Measurements from ENCODE around the gene ANKRD53. TPM values are rescaled to one million over a fixed set of nuclear protein-coding genes. Genes with fewer than 3 reads are reported as not detected.

ANKRD53 gene, protein sequence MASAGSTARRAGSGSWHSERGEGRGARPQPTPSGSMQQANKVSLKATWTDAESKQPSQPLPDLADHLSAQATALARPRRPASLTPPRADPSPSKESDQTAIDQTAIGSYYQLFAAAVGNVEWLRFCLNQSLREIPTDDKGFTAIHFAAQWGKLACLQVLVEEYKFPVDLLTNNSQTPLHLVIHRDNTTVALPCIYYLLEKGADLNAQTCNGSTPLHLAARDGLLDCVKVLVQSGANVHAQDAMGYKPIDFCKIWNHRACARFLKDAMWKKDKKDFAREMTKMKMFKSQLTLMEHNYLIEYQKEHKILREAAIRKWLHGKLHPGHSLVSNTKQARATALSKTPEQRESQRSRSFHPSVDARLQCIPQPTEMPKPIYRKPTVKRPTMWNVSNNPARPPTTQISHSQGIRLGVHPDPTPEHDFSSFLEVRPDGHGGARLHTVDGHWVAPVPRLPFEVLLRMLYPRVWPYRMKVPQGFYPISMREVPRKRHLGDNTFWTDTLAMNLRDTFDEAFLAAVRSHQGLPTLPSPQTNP
- 0.96 TPM for polyA plus RNA-seq (2013, experiment 1 of 2; ENCODE audit: insufficient read length)
- polyA plus RNA-seq (2013, experiment 2 of 2; ENCODE audit: insufficient read length): 0.58 TPM

DNA sequence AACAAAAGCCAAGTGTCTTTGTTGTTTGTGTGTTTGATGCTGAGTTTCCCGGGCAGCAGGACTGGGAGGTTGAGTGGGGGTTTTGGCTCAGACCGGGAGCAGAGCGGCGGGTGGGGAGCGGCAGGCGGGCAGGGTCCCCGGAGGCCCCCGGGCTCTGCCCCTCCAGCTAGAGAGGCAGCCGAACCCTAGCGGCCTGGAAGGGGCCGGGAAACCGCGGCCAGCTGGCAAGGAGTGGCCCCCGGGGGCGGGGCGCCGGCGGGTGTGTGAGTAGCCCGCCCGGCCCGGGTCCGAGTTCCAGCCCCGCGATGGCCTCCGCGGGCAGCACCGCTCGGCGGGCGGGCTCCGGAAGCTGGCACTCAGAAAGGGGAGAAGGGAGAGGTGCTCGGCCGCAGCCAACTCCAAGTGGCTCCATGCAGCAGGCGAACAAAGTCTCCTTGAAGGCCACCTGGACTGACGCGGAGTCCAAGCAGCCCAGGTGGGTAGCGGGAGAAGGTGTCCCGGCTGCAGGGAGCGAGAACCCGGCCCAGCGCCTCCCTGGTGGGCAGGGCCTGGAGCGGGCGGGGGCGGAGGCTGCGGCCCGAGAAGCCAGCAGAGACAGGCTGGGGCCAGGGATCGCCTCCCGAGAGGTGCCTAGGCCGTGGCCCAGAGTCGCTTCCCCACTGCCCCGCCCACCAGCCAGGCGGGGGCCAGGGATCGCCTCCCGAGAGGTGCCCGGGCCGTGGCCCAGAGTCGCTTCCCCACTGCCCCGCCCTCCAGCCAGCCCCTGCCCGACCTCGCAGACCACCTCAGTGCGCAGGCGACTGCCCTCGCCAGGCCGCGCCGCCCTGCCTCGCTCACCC, at the start of gene ANKRD53:
Gene ANKRD53 (plus strand): TSS at position 290 of the 839 bp plus-strand sequence. CDS start 16 bp downstream, at position 306.
- no peak for DNase-seq

DNA sequence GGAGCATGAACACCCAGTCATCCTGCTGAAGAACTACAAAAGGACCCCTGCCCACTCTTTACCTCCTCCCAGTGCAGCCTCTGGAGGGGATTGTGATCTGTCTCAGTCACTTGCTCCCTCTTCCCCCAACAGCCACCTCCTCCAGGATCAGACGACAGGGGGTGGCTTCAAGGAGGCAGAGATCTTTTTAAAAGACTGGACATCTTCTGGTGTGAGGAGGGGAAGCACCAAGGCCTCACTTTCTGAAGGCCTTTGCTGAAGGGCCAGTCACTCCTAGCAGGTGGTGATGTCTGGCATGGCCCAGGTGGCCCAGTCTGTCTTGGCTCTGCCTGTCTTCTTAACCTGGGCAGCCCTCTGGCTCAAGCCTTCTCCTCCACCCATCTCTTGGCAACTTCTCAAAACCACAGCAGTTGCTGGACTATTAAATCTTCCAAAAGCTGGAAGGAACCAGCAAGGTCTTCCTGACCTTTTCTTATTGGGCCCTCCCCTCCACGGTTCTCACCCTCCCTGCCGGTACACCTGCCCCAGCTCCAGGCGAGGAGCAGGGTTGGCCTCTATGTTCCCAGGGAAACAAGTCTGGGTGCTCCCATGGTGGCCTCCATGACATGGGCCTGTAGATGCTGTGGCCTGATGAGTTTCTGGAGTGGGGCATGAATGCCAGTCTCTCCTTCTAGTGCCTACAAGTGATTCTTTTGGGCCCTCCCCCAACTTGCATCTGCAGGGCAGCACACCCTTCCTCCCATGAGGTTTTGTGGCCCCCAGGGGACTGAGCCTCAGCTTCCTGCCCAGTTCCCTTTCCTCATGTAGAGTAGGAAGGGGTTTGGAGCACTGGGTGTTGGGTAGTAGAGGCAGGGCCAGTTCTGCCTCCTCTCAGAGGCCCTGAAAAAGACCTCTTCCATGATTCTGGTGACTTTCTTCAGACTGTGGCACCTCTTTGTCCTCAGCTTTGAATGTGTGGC, 47.8 kb upstream of the ANKRD53 start:
- DNase-seq: no peak

DNA sequence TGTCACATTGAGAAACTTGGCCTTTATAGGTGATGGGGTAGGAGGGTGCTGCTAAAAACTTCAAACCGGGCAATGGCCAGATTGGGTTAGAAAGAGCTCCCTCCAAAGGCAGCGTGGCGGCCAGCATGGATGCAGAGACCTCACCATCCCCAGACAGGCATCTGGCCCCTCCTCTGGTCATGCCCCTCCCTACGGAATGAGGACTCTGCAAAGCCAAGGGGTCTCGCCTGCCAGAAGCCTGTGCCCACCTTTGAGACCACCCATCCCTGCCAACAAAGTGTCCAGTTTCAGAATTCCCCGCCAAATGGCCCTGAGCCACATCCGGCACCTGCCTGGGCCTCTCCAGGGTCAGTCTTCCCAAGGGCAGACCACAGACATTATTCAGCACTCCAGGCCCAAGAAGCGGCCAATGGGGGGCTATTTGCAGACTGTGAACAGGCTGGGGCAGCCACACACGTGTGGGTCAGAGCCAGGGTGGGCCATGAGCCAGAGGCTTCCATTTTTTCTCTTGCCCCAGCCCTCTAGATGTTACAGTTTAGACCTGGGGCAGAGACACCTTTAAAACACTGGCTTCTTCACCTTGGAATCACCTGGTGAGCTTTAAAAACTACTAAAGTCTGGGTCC, 46.9 kb upstream of the ANKRD53 start:
- DNase-seq: no peak

DNA sequence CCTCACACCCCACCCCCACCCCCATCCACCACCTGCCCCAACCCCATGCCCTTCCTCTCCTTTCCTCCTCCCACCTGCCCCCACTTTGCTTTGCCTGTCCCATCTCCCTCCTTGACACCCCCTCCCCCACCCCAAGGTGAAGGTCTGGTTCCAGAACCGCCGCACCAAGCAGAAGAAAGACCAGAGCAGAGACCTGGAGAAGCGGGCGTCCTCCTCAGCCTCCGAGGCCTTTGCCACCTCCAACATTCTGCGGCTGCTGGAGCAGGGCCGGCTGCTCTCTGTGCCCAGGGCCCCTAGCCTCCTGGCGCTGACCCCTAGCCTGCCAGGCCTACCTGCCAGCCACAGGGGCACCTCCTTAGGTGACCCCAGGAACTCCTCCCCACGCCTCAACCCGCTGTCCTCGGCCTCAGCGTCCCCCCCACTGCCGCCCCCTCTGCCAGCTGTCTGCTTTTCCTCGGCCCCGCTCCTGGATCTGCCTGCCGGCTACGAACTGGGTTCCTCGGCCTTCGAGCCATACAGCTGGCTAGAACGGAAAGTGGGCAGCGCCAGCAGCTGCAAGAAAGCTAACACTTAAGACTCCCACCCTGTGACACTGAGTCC, 45.7 kb upstream of the ANKRD53 start:
- DNase-seq: no peak

DNA sequence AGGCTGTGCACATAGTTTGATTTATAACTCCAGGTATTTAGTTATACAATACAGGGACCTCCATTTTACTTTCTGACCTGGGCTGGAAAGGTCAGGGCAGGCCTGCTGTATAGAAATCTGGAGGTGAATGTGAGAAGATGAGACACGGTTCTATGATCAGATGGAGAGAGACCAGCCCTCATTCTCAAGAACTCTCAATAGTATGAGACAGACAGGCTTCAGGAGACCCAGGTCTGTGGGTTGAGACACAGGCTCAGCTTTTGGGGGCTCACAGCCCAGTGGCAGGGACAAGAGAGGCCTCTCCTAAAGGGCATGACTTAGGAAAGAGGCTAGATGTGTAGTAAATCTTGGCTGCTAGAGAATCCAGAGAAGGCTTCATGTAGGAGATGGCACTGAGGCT, 43.4 kb upstream of the ANKRD53 start:
- DNase-seq: no peak

DNA sequence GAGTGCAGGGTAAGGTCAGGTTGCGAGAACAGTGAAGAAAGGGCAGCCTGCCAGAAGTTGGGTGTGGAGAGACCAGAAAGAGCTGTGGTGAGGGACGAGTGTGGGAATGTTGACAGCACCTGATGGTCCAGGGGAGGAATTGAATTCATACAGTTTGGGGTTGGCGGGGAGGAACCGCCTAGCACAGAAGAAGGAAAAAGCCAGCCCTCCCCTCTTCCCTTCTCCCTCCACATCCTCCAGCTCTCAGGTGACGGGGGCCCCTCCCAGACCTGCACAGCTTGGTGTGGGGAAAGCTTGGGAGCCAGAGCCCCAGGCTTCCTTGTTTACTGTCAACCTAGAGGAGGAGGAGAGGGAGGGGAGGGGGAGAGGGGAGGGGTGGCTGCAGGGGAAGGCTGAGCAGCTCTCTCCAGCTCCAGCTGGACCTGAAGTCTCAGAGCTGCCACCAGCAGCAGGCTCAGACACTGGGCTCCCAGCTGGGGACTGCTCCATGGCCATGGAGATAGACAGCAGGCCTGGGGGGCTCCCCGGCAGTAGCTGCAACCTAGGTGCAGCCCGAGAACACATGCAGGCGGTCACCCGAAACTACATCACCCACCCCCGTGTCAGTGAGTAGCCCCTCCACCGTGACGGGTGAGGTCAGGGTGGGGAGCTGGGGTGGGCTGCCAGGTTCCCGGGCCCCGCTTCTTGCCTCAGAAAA, 42.8 kb upstream of the ANKRD53 start, which contains the start of gene ATP6V1B1:
Gene ATP6V1B1 (plus strand): TSS at position 433 of the 697 bp plus-strand sequence. CDS start 55 bp downstream, at position 488.
- DNase-seq: no peak

DNA sequence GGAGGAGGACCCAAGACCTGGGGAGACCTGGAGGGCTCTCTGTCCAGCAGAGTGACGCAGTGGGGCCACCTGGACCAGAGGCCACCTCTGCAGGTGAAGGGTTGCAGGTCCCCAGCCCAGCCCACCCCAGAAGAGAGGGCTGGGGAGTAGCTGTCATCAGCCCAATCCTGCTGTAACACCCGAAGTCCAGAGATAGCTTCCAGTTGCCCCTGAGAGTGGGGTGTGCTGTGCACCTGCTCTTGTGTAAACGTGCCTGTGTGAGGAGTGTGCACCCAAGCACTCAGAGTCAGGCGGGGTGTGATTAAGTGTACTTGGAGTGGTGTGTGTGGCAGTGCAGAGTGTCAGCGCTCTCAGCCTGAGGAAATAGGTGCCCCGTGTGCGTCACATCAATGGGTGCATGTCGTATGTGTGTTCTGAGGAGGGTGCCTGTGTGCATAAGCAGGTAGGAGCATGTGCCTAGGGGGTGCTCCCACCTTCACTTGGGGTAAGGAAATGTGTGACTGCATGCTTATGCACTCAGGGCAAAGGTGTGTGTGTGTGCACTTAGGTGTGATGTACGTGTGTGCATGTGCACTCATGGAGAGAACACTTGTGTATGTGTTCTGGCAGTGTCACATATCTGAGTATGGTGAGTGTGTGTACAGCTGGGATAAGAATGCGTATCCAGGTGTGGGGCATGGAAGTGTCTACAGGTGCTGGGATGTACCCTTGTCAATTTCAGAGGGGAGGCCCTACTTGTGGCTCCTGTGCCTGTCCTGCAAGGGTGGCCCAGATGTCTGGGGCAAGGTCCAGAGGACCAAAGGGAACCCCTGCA, 42.1 kb upstream of the ANKRD53 start:
- DNase-seq: no peak

DNA sequence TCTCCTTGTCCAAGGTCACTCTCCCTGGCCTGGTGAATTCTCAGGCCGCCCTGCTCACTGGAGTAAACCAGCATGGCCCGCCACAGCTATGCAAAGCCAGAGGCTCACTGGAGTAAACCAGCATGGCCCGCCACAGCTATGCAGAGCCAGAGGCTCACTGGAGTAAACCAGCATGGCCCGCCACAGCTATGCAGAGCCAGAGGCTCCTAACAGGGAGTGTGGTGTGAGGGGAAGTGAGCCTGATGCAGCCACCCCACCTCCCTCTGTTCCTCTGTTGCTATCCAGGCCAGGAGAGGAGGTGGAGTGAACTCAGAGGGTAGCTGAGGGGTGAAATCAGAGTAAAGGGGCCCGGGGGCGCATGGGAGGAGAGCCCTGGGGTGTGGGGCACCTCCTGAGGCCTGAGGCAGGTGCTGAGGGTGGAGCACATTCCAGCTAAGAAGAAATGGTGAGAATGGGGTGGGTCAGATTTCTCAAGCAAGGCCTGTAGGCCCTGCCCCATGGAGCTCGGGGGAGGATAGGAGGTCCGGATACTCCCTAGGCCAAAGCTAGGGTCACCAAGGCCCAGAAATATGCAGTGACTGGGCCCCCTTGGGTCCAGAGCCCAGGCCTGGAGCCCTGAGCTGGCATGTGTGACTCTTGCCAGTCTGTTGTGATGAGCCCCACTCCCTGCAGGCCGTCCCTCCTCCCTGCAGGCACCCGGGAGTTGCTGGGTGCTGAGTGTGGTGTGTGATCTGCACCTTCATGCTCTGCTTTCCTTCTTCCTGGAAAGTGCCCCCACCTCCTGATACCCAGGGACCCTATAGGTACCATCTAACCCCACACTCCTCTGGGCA, 41.2 kb upstream of the ANKRD53 start:
- no peak for DNase-seq

DNA sequence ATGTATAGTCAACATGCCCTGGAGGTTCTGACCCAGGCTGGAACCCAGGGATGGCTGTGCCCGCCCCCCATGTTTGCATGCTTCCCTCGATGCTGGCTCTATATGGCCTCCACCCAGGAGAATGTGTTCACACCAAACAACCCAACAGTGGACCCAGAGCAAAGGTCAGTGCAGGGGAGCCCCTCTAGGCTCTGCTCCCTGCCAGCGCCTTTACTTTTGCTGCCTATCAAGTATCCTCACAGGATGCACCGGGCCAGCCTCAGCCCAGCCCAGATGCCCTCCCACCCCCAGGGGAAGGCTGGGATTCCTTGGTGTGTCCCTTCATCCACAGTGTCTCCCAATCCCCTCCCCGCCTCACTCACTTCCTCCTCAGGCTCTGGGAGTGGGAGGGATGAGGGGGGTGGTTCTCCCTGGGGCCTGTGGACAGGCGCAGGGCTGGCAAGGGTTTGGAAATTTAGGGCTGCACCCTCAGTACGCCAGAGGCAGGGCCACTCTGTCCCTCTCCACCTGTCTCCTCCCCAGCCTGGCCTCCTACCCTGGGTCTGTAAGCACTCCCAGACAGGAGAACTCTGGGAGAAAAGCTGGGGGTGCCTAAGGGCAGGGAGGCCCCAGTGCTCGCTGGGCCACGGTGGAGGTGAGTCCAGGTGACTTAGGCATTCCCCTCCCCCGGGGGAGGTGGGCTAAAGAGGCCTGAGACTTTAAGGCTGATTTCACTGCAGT, 40.4 kb upstream of the ANKRD53 start:
- DNase-seq: no peak

DNA sequence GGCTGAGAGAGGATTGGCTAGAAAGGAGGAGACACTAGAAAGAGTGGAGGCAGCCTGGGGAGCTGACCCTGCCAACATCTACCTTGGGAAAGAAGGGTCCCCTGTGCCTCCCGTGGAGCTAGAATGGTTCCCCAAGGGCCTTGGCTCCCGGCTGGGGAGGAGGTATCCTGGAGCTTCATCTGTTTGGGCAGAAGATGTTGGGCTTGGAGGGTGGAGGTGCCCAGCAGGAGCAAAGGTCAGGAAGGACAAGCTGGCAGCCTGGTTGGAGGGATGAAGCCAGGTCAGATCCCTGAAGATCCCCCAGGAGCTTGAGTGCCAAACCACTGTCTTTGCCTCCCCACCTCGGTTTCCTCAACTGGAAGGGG, 39.9 kb upstream of the ANKRD53 start:
- no peak for DNase-seq

DNA sequence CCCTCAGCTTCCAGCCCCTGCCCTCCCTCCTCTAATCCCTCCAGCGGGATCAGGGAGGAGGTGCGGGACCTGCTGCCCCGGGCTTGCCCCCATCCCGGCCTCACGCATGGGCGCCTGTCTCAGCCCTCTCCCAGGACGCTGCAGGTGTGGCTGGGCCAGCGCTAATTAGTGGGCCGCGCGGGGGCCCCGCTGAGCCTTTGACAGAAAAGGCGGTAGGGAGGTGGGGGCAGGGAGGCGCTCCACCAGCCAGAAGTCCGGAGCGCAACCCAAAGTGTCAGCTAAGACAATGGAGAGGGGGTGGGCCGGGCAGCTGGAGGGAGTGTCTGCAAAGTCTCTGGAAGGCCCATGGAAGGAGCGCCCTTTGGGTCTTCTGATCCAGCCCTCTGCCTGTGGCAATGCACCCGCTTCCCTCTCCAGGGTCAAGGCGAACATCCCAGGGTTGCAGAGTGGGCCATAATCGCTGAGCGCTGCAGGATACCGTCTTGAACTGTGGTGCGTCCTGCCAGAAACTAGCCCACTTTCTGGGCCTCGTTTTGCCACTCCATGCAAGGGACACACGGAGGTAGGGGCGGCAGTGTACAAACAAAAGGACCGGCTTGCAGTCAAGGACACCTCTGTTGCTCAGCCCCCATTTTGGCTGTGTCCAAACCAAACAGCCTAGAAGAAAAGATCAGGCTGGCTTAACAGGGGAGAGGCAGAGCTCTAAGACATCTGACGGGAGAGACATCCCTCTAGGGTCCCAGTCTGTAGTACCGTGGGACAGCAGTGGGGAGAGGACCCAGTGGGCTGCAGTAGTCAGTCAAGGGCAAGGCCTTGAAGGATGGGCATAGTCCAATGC, 39.2 kb upstream of the ANKRD53 start:
- DNase-seq: no peak

DNA sequence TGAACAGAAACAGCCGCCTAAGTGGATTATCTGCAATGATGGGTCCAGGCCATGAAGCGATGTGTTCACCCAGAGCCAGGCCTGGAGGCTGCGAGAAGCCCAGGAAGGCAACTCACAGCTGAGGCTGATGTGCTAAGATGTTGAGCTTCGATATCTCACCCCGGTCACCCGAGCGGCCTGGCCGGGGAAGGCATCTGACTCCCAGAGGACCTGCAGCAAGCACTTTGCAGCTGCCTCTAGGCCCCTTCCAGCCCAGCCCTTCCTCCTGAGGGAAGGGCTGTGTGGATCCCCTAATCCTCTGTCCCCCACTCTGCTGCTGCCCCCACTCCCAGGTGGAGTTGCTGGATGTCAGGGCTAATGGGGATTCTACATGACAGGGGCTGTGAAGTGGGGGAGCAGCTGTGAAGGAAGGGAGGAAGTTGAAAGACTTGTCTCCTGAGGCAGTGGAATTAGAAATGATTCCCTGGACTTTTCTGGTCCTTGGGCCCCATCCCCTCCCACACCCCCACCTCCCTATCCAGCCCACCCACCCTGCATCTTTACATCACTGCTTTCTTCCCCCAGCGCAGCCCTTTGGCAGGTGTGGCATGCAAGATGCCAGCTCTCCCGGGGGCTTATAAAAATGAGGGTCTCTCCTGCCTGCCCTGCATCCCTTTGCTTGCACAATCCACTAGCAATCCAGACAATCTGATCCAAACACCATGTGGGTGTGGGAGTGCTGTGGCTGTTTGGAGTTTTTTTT, 38.4 kb upstream of the ANKRD53 start:
- DNase-seq: no peak

DNA sequence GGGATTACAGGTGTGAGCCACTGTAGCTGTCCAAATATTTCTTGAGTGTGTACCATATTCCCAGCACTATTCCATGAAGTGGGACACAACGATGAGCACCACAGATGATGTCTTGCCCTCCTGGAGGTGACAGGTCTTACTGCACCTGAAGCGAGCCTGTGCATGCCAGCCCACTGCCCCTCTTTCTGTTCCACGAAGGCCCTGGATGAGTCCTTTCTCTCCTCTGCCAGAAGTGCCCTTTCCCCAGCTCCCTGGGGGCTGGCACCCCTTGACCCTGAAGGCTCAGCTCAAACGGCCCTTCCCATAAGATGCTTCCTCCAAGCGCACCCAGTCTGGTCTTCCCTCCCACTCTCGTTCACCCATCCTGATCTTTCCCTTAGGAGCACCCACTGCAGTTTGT, 37.2 kb upstream of the ANKRD53 start:
- no peak for DNase-seq

DNA sequence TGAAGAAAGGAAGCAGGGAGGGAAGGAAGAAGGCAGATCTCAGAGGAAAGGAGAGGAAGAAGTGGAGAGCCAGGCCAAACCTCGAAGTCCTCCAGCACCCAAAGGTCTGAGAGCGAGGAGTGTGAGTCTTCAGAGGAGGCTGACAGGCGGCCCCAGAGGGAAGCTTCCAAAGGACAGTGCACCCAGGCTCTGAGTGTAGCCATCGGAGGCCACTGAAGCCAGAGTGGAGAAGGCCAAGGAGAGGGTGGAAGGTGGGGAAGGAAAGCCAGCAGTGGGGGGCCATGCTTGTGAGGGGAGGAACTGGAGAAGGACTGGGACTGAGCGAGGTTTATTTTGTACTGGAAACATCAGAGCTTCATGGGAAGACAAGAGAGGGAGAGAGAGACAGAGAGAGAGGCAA, 36.7 kb upstream of the ANKRD53 start:
- DNase-seq: no peak

DNA sequence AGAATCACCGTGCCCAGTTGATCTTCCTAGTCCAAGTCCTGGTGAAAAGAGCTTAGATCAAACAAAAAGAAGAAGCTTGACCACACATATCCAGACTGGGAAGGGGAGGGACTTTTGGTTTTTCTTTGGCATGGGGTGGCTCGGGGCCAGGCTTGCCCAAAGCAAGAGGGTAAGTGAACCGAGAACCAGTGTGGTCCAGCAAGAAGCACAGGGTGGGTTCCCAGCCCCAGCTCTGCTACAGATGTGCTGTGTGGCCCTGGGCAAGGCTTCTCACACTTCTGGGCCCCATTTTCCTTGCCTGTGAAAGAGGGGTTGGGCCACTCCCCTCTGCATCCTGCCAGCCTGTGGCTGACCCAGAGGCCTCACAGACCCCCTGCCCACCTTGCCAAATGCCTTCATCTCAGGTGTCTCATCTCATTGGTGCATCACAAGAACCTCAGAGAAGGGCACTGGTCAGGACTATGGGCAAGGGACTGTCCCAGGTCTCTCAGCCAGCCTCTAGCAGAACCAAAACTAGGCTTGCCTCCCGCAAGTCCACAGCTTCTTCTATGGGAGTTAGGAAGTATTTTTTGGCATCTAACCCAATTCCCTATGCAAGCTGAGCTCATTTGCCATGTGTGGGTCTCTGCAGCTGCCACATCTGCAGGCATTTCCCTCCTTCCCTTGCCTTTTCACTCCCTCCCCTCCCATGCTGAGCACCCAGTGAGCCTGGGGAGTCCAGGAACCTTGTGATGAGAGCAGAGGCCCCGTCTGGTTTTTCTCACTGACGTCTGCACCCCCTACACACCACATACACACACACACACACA, 35.8 kb upstream of the ANKRD53 start:
- no peak for DNase-seq
